ENCODE results near the gene SH3BGRL3.
"Not testable (repeated sequence)": the region's sequence is repeated elsewhere in the genome, so short reads cannot be mapped to it uniquely, and the experiment has no call there.

Gene SH3BGRL3

GRCh38 chr1:26279456-26280332, at the start of gene SH3BGRL3:
Gene SH3BGRL3, plus strand, starts transcription at chr1:26280086. Its CDS starts 70 bp downstream, at chr1:26280156.
- peak; percentile 35 for TF ChIP-seq CTCF (IDR thresholded peaks at IDR 0.05; ENCODE audit: insufficient read depth, missing control alignments)
- DNase-seq (ENCODE audit: insufficient read length, low spot score) (peak; percentile 80), FAIRE-seq (no peak)

DNA sequence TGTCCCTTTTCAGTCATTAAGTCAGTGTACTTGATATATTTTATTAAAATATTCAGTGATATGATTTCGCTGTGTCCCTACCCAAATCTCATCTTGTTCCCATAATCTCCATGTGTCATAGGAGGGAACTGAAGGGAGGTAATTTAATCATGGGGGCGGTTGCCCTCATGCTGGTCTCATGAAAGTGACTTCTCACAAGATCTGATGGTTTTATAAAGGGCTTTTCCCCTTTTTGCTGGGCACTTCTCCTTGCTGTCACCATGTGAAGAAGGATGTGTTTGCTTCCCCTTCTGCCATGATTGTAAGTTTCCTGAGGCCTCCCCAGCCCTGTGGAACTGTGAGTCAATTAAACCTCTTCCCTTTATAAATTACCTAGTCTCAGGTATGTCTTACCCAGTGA, 49.2 kb upstream of the SH3BGRL3 start:
- not testable (repeated sequence) for DNase-seq (ENCODE audit: insufficient read length, low spot score); FAIRE-seq

GRCh38 chr1:26233903-26234643, 45.8 kb upstream of the SH3BGRL3 start, which contains the start of gene CEP85:
Gene CEP85, plus strand, starts transcription at chr1:26234200. Its CDS starts 5,584 bp downstream, at chr1:26239784.
- FAIRE-seq (no peak), DNase-seq (ENCODE audit: insufficient read length, low spot score) (peak; percentile 75)
- TF ChIP-seq CTCF (IDR thresholded peaks at IDR 0.05; ENCODE audit: insufficient read depth, missing control alignments), result peak; percentile 81

DNA sequence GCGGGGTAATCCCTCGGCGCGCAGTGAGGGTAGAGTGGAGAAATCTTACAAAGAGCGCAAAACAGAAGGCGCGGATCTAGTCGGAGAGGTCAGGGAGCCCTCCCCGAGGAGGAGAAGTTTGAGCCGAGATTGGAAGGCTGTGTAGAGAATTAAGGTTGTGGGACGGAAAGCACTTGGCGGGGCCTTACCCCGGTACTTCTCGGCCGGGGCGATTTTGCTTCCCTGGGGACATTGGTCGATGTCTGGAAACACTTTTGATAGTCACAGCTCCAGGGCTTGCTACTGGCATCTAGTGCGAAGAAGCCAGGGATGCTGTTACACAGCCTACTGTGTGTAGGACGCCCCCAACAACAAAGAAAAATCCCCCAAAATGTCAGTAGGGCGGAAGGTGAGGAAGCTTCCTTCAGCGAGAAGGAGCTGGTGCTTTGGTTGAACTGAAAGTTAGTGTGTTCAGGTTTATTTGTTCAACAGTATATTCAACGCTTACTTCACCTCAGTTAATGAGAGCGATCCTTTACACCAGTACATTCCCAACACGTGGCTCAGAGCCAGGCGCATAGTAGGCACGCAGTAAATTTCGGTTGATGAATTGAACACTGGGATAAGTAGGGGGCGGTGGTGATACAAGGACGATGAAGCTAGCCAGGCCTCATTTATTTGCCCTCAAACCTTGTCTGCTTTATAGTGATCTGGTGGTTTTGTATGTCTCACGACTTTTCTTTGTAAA, 45.1 kb upstream of the SH3BGRL3 start:
- no peak for TF ChIP-seq CTCF (IDR thresholded peaks at IDR 0.05; ENCODE audit: insufficient read depth, missing control alignments)
- no peak for DNase-seq (ENCODE audit: insufficient read length, low spot score)
- no peak for FAIRE-seq

DNA sequence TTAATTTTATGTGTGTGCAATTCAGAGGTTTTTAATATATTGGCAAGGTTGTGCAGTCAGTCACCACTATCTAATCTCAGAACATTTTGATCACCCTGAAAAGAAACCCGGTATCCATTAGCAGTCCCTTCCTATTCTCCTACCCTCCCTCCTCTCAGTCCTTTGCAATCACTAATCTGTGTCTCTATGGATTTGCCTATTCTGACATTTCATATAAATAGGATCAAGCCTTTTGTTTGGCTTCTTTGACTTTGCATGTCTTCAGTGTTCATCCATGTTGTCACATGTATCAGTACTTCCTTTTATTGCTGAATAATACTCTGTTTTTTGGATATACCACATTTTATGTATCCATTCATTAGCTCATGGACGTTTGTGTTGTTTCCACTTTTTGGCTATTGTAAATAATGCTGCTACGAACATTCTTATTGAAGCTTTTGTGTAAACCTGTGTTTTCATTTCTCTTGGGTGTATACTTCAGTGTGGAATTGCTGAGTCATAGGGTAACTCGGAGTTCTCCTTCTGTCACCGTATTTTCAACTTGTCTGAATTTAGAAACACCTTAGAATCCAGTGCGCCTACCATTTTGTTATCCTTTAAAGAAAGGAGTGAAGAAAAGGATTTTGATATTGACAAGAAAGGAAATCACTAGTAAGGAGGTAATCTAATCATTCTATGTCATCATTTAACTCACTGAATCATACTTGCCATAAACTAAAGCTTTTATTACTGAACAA, 42.5 kb upstream of the SH3BGRL3 start:
- TF ChIP-seq CTCF (IDR thresholded peaks at IDR 0.05; ENCODE audit: insufficient read depth, missing control alignments), result no peak
- FAIRE-seq, result no peak
- DNase-seq (ENCODE audit: insufficient read length, low spot score), result no peak

DNA sequence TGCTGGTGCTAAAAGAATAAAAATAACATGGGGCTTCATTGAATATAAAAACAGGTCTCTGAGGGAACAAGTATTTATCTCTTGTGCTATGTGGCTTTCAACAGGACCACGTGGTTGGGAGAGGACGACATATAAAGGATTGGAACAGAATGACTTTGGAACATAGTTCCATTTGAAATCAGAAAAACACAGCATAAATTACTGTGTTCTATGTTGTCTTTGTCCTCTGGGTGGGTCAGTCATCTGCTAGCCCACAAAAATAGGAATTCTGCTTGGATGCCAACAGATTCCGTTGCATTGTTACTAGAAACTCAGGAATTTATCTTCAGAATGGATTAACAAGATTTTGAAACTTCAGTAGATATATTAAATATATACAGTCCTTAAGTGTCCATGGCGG, 40.0 kb upstream of the SH3BGRL3 start:
- no peak for TF ChIP-seq CTCF (IDR thresholded peaks at IDR 0.05; ENCODE audit: insufficient read depth, missing control alignments)
- FAIRE-seq, result no peak
- DNase-seq (ENCODE audit: insufficient read length, low spot score), result no peak

DNA sequence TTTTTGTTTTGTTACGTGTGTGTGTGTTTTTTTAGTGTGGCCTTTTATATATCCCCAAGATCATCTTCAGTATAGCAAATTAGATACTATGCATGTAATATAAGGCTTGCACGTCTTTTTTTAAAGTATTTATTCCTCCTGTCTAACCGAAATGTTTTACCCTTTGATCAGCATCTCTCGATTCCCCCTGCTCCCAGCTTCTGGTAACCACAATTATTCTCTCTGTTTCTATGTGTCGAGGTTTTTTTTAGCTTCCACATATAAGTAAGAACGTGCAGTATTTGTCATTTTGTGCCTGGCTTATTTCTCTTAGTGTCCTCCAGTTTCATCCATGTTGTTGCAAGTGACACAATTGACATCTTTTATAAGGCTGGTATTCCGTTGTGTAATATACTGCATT, 27.2 kb upstream of the SH3BGRL3 start:
- FAIRE-seq, result no peak
- no peak for TF ChIP-seq CTCF (IDR thresholded peaks at IDR 0.05; ENCODE audit: insufficient read depth, missing control alignments)
- no peak for DNase-seq (ENCODE audit: insufficient read length, low spot score)
